Measurements from ENCODE around the gene MGMT.

- TF ChIP-seq POLR2A (IDR thresholded peaks at IDR 0.05; ENCODE audit: low read depth, low read length) (no peak), USF2 (IDR thresholded peaks at IDR 0.05; ENCODE audit: low read depth, low read length) (no peak), FOS (IDR thresholded peaks at IDR 0.05; ENCODE audit: low read depth, low read length) (no peak), RAD21 (IDR thresholded peaks at IDR 0.05; ENCODE audit: low read length) (no peak), MAZ (IDR thresholded peaks at IDR 0.05; ENCODE audit: borderline replicate concordance, low read depth, low read length) (no peak), BHLHE40 (IDR thresholded peaks at IDR 0.05; ENCODE audit: low read depth, low read length) (no peak), MAFK (IDR thresholded peaks at IDR 0.05; ENCODE audit: low read depth, low read length) (no peak), RCOR1 (IDR thresholded peaks at IDR 0.05; ENCODE audit: insufficient replicate concordance, low read length) (no peak), MXI1 (IDR thresholded peaks at IDR 0.05; ENCODE audit: borderline replicate concordance, low read depth, low read length) (no peak), CEBPB (IDR thresholded peaks at IDR 0.05; ENCODE audit: low read depth, low read length) (no peak), RFX5 (IDR thresholded peaks at IDR 0.05; ENCODE audit: low read depth, low read length) (no peak)
- TF ChIP-seq, protein P1, sequence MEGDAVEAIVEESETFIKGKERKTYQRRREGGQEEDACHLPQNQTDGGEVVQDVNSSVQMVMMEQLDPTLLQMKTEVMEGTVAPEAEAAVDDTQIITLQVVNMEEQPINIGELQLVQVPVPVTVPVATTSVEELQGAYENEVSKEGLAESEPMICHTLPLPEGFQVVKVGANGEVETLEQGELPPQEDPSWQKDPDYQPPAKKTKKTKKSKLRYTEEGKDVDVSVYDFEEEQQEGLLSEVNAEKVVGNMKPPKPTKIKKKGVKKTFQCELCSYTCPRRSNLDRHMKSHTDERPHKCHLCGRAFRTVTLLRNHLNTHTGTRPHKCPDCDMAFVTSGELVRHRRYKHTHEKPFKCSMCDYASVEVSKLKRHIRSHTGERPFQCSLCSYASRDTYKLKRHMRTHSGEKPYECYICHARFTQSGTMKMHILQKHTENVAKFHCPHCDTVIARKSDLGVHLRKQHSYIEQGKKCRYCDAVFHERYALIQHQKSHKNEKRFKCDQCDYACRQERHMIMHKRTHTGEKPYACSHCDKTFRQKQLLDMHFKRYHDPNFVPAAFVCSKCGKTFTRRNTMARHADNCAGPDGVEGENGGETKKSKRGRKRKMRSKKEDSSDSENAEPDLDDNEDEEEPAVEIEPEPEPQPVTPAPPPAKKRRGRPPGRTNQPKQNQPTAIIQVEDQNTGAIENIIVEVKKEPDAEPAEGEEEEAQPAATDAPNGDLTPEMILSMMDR (conservative IDR thresholded peaks at IDR 0.05; ENCODE audit: low read depth, low read length), result no peak
- TF ChIP-seq, protein P2, sequence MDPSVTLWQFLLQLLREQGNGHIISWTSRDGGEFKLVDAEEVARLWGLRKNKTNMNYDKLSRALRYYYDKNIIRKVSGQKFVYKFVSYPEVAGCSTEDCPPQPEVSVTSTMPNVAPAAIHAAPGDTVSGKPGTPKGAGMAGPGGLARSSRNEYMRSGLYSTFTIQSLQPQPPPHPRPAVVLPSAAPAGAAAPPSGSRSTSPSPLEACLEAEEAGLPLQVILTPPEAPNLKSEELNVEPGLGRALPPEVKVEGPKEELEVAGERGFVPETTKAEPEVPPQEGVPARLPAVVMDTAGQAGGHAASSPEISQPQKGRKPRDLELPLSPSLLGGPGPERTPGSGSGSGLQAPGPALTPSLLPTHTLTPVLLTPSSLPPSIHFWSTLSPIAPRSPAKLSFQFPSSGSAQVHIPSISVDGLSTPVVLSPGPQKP (IDR thresholded peaks at IDR 0.05; ENCODE audit: borderline replicate concordance, low read depth, low read length), result no peak
These were observed 150.7 kb downstream of the MGMT start for GRCh38 chr10:129617768-129618167.

All from IMR-90 (cell line).